ENCODE measurements around the gene STYX. TPM values are rescaled to one million over a fixed set of nuclear protein-coding genes. Genes with fewer than 3 reads are reported as not detected.
A peak's percentile ranks its signal among the peaks of the same experiment; 100 is the strongest.

STYX gene
- total RNA-seq, 1 donor from 2014 or later = 13.6 TPM

DNA sequence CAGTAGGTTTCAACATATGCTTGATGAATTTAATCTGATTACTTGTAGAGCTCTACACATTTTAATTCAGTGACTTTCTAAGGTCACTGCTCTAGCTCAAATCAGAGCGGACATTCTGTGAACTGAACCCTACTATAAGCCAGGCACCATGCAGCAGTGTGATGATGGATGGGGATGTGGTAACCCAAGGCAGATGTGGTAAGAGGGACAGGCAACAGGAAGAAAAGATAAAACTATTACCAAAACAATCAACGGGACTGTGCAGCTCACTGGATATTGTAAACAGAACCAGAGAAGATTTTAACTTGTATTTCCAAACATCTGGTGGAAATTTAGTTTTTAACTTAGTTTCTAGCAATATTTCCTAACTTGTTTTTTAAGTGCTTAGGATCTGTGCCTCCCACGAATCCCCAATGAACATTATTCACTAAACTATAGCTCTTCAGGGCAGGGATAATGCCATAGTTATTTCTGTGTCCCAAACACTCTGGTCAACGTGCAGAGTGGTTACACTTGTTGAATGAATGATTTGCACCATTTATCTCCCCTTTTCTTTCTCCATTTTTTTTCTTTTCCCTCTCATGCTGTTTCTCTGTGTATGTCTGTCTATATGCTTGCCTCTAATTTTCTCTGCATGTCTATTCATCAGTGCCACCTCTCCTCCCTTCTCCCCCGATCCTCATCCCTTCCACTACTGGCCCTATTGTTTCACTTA, 37.6 kb upstream of the STYX start:
- no peak for DNase-seq (ENCODE audit: low spot score, unreplicated experiment)
- Mint-ChIP-seq H3K27ac (no peak overlapping the region), H3K4me1 (ENCODE audit: low read depth) (peaks cover 41% of the 10 kb centered on the region), H3K9me3 (ENCODE audit: low read depth) (no peaks in the 10 kb centered on the region), H3K27me3 (no peaks in the 10 kb centered on the region), H3K36me3 (ENCODE audit: insufficient read depth) (no peaks in the 10 kb centered on the region), H3K4me3 (ENCODE audit: low read depth) (peak overlapping the region; percentile 43)
- TF ChIP-seq, protein P1, sequence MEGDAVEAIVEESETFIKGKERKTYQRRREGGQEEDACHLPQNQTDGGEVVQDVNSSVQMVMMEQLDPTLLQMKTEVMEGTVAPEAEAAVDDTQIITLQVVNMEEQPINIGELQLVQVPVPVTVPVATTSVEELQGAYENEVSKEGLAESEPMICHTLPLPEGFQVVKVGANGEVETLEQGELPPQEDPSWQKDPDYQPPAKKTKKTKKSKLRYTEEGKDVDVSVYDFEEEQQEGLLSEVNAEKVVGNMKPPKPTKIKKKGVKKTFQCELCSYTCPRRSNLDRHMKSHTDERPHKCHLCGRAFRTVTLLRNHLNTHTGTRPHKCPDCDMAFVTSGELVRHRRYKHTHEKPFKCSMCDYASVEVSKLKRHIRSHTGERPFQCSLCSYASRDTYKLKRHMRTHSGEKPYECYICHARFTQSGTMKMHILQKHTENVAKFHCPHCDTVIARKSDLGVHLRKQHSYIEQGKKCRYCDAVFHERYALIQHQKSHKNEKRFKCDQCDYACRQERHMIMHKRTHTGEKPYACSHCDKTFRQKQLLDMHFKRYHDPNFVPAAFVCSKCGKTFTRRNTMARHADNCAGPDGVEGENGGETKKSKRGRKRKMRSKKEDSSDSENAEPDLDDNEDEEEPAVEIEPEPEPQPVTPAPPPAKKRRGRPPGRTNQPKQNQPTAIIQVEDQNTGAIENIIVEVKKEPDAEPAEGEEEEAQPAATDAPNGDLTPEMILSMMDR (IDR thresholded peaks at IDR 0.05; ENCODE audit: unreplicated experiment) = no peak

DNA sequence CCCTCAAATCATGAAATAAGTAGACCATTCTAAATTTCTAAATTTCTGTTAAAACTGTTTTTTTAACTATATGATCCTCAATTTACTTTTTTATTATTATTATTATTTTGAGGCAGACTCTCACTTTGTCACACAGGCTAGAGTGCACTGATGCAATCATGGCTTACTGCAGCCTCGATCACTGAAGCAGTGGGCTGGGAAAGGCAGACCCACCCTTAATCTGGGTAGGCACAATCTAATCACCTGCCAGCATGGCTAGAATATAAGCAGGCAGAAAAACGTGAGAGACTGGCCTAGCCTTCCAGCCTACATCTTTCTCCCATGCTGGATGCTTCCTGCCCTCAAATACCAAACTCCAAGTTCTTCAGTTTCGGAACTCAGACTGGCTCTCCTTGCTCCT, 36.9 kb upstream of the STYX start:
- H3K4me1 Mint-ChIP-seq (ENCODE audit: low read depth) = peaks cover 41% of the 10 kb centered on the region
- H3K4me3 Mint-ChIP-seq (ENCODE audit: low read depth) = no peak overlapping the region
- H3K27ac Mint-ChIP-seq = no peak overlapping the region
- H3K9me3 Mint-ChIP-seq (ENCODE audit: low read depth) = no peaks in the 10 kb centered on the region
- TF ChIP-seq, protein P1 (IDR thresholded peaks at IDR 0.05; ENCODE audit: unreplicated experiment) = no peak
- DNase-seq (ENCODE audit: low spot score, unreplicated experiment) = no peak
- no peaks in the 10 kb centered on the region for H3K36me3 Mint-ChIP-seq (ENCODE audit: insufficient read depth)
- H3K27me3 Mint-ChIP-seq = no peaks in the 10 kb centered on the region

DNA sequence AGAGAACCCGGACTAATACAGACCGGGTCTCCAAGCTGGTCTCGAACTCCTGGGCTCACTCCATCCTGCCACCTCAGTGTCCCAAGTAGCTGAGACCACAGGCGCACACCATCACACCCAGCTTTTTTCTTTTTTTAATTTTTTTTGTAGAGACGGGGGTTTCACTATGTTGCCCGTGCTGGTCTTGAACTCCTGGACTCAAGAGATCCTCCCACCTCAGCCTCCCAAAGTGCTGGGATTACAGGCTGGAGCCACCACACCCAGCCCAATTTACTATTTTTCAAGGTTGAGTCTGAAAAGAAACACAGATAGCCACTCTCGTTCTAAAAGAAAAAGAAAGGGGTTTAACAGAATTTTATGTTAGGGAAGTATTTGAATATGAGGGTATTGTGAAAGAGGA, 36.4 kb upstream of the STYX start:
- Mint-ChIP-seq H3K27me3 (no peaks in the 10 kb centered on the region), H3K4me3 (ENCODE audit: low read depth) (peak overlapping the region; percentile 48), H3K36me3 (ENCODE audit: insufficient read depth) (no peaks in the 10 kb centered on the region), H3K27ac (peak overlapping the region; percentile 24), H3K9me3 (ENCODE audit: low read depth) (no peaks in the 10 kb centered on the region), H3K4me1 (ENCODE audit: low read depth) (peaks cover 36% of the 10 kb centered on the region)
- TF ChIP-seq, protein P1 (IDR thresholded peaks at IDR 0.05; ENCODE audit: unreplicated experiment) = no peak
- DNase-seq (ENCODE audit: low spot score, unreplicated experiment) = no peak

DNA sequence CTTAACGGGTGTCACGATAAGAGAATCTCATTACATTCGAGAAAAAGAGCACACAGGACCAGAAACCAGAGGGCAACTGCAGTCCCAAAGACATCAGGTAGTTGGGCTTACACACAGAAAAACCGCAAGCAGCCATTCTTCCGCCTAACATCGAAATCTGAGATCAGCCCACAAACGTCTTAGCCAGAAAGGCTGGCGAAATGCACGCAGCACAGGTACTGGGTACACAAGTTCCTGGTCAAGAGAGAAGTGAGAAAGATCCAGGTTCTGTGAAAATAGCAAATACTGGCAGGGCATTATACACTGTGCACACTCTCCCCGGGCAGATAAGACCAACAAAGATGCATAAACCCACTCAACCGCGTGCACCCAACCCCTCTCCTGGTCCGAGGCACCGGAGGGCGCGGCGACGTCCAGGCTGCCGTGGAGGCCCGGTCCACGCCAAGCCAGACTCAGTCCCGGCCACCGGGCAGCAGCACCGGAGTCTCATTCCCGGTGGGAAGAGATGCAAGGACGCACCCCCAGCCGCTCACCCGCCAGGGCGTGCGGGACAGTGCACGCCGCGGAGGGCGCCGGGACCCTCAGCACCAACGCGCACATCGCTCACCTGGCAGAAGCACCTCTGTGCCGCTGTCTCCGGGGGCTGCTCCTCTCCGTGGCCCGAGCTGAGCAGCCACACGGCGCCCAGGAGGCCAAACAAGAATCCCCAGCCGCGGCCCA, 35.0 kb upstream of the STYX start:
- H3K27ac Mint-ChIP-seq = peak overlapping the region; percentile 96
- peaks cover 31% of the 10 kb centered on the region for H3K4me1 Mint-ChIP-seq (ENCODE audit: low read depth)
- peak; percentile 31 for DNase-seq (ENCODE audit: low spot score, unreplicated experiment)
- H3K4me3 Mint-ChIP-seq (ENCODE audit: low read depth) = peak overlapping the region; percentile 97
- H3K36me3 Mint-ChIP-seq (ENCODE audit: insufficient read depth) = no peaks in the 10 kb centered on the region
- TF ChIP-seq, protein P1 (IDR thresholded peaks at IDR 0.05; ENCODE audit: unreplicated experiment) = no peak
- H3K27me3 Mint-ChIP-seq = no peaks in the 10 kb centered on the region
- no peaks in the 10 kb centered on the region for H3K9me3 Mint-ChIP-seq (ENCODE audit: low read depth)

DNA sequence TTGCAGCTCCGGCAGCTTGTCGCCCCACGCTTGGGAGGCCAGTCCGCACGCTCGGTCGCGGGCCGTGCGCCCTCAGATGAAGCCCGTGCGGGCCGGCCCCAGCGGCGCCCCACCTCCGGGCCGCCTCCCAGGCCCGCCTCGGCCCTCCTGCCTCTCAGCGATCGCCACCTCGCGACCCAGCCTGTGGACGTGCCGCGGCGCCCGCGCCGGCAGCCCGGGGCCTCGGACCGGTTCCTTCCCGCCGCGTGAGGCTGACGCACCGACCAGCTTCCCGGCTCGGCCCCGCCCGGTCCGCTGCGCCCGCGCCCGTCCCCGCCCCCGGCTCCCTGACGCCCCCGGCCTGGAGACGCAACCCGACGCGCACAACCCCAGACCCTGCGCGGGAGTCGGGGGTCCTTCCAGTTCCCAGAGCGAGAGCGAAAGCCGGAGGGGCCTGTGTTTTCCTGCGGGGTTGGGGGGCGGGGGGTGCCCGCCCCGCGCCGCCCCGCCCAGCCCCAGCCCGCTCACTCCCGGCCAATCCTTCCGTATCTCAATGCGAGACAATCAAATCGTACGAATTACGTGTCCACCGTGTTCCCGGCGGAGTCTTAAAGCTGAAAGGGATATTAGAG, 34.4 kb upstream of the STYX start, which contains the start of gene ERO1A:
ERO1A (minus strand) TSS at position 78 of the 611 bp plus-strand sequence; CDS start at position 1, 77 bp downstream.
- peaks cover 33% of the 10 kb centered on the region for H3K4me1 Mint-ChIP-seq (ENCODE audit: low read depth)
- H3K27ac Mint-ChIP-seq = peak within 1 kb of the TSS; percentile 96
- H3K4me3 Mint-ChIP-seq (ENCODE audit: low read depth) = peak within 1 kb of the TSS; percentile 97
- TF ChIP-seq, protein P1 (IDR thresholded peaks at IDR 0.05; ENCODE audit: unreplicated experiment) = no peak
- H3K27me3 Mint-ChIP-seq = no peaks in the 10 kb centered on the region
- no peaks in the 10 kb centered on the region for H3K36me3 Mint-ChIP-seq (ENCODE audit: insufficient read depth)
- H3K9me3 Mint-ChIP-seq (ENCODE audit: low read depth) = no peaks in the 10 kb centered on the region
- peak; percentile 60 for DNase-seq (ENCODE audit: low spot score, unreplicated experiment)

Data from progenitor cell of endocrine pancreas (in vitro differentiated cells).